GM12892 (cell line): ENCODE results near the gene MMP17. TPM values are rescaled to one million over a fixed set of nuclear protein-coding genes. Genes with fewer than 3 reads are reported as not detected.
A peak's percentile ranks its signal among the peaks of the same experiment; 100 is the strongest.

Source experiments
- DNase-seq: peaks from one replicate; pipeline ENCODE4 v3.0.0; 2011; ENCODE audit not compliant: insufficient read length
- FAIRE-seq: peaks from 2 replicates; lab custom pipeline; 2011; peaks lifted over from hg19 to GRCh38; lab: Jason Lieb, UNC
- POLR2A ChIP-seq: IDR thresholded peaks from 2 replicates; pipeline ENCODE4 v1.6.1; 2011; ENCODE audit warnings: low read depth, low read length, control low read depth
- POLR2AphosphoS5 ChIP-seq: IDR thresholded peaks from 2 replicates; pipeline ENCODE4 v1.6.1; 2011; ENCODE audit warnings: low read depth, low read length, control low read depth
- TAF1 ChIP-seq: IDR thresholded peaks from 2 replicates; pipeline ENCODE4 v1.6.1; 2011; ENCODE audit warnings: low read depth, mild to moderate bottlenecking, control low read depth, low read length, borderline replicate concordance
- polyA plus RNA-seq: library from polyadenylated mRNA; unstranded; fragments of >200 nt; gene quantifications from one replicate; pipeline ENCODE4 v1.2.1, GENCODE V29; 2012; ENCODE audit warnings: missing spikeins, inconsistent platforms; ENCODE audit not compliant: missing spikeins

MMP17 gene
- polyA plus RNA-seq: not detected

DNA sequence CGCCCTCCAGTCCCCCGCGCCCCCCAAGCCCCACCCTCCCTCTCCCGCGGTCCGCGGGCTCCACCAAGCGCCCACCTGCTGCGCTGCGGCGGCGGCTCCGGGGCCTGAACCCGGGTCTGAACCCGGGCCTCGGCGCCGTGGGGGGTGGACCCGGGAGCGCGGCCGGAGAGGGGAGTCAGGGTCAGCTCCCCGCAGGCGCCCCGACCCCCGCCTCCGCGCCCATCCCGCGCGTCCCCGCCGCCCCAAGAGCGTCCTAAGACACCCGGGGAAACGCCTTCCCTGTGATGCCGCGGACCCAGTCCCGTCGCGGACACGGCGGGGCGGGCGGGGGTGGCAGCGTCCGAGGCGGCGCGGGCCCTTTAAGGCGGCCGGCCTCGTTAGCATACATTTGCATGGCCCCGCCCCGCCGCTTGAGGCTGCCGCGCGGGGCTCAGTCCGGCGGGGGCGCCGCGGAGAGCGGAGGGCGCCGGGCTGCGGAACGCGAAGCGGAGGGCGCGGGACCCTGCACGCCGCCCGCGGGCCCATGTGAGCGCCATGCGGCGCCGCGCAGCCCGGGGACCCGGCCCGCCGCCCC is at the start of gene MMP17:
Gene MMP17 (plus strand): TSS at position 433 of the 574 bp plus-strand sequence. CDS start 102 bp downstream, at position 535.
- peak; percentile 54 for DNase-seq
- FAIRE-seq: no peak
- TF ChIP-seq POLR2AphosphoS5 (no peak), POLR2A (no peak), TAF1 (no peak)

DNA sequence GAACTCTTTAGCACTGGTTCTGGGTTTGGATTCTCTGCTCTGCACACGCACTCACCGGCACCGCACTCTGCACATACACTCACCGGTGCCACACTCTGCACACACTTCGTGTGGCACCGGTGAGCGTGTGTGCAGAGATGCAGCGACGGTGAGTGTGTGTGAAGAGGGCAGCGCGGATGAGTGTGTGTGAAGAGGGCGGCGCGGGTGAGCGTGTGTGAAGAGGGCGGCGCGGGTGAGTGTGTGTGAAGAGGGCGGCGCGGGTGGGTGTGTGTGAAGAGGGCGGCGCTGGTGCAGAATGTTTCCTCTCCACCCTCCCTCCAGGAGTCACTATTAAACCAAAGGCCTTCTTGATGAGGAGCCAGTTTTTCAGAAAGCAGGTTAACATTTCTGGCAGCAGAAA is 49.2 kb upstream of the MMP17 start:
- no peak for FAIRE-seq
- DNase-seq: no peak
- TF ChIP-seq TAF1 (no peak), POLR2AphosphoS5 (no peak), POLR2A (no peak)

DNA sequence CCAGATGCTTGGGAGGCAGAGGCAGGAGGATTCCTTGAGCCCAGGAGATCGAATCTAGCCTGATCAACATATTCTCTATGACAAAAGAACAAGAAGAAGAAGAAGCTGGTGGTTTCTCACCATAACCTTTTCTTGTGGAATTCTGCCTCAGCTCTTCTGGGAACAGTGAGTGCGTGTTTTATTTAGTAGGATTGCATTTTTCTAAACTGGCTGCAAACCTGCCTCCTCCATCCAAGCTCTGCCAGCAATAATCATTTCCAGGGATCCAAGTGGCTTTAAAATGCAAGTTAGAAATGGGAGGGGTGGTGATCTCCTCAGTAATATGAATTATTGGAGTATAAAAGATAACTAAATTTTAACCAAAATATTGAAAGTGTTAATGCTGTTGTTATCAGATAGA is 46.1 kb upstream of the MMP17 start:
- no peak for DNase-seq
- TF ChIP-seq POLR2A (no peak), TAF1 (no peak), POLR2AphosphoS5 (no peak)
- FAIRE-seq: no peak

DNA sequence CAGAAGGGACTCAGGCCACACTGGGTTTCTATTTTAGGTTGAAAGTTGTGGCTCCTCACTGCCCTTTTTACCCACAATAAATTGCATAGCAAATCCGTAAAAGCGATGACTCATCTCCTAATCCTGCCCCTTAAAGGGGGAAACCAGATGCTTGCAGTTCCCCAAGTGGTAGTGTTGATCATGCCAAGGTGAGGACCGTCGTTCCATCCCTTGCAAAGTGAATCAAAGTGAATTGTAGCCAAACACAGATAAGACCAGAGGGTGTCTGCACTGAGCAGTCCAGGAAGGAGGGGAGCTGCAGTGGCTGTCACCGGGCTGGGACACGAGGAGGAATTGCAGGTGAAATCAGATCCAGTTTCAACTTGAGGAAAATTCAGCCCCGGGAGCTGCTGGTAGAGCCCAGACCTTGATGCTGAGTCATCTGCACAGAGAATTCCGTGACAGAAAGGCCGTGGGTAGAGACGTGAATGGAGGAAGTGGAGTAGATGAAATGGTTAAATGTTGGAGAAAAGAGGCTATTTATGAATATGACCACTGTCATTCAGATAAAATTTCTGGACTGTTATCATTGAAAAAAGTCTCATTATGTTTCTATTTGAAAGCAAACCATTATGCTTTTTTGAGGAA is 44.2 kb upstream of the MMP17 start:
- FAIRE-seq: no peak
- TF ChIP-seq POLR2A (no peak), POLR2AphosphoS5 (no peak), TAF1 (no peak)
- DNase-seq: no peak

DNA sequence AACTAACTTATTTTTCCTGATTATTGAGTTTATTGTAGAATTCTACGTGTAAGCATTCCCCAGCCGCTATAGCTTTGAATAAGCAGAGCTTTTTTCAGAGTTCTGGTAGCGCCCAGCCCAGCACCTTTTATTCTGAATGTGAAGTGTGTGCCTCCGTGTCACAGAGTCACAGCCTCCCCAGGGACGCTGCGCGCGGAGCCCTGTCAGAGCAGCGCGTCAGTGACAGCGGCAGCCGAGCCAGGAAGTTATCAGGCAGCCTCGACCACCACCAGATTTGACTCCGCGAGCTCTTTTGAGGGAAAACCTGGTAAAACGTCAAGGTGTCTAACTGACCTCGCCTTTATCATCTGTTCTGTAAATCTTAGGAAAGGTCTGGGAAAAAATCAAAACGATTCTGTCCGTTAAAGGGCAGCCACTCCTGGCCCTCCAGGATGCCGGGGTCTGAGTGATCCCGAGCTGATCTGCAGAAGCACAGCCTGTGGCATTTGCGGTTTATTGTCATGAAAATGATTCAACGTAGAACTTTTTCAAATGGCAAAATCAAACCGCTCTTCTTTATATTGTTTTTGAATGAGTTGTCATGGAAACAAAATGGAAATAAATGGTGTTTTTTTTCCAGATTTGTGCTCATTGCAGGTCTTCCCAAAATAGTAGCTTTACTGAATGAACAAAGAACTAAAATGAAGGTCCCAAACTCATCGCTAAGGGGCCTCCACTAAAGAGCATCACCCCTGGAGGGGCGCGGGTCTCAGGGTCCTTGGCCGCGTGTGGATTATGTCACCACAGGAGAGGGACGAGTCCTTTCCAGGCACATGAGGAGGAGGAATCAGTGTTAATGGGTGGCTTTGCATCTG is 43.1 kb upstream of the MMP17 start:
- FAIRE-seq (no peak), DNase-seq (no peak)
- TF ChIP-seq TAF1 (no peak), POLR2AphosphoS5 (no peak), POLR2A (no peak)

DNA sequence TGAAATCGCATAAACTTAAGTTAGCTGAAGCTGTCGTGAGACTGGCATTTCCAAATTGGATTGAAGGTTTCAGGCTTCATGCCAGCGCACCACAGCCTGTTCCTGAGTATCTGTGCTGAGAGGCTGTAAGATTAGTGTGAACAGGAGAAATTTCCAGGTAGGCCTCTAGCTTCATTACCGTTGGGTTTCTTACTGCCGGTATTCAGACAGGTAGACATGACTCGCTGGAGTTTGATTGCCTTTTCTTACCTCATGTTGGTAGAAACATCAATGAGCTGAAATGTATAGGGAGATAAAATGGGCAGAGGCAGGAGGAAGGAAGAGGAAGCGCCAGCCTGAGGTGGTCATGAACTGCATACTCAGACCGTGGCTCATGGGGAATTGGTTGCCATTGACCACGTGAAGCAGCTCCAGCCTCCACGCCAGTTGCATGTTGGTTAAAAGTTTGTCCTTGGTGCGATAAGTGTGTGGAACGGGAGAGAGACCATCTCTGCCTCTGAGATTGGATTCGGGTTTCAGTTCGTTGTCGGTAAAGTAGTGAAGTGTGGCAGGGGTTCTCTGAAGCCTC is 42.3 kb upstream of the MMP17 start:
- TF ChIP-seq POLR2AphosphoS5 (no peak), TAF1 (no peak), POLR2A (no peak)
- FAIRE-seq (no peak), DNase-seq (no peak)

DNA sequence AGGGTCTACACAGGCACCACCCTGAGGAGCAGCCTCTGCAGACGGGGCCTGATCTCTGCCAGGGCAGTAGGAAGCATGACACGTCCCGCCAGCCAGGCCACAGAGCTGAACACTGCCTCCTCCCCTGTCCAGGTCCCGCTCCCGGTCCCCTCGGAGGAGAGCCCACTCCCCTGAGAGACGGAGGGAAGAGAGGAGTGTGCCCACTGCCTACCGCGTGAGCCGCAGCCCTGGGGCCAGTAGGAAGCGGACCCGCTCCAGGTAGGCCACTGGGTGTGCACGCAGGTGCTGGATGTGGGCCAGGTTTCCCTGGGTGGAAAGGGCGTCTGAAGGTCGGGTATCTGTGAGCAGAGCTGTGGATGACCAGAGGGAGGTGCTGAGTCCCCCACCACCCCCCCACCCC is 41.9 kb upstream of the MMP17 start:
- DNase-seq (no peak), FAIRE-seq (no peak)
- TF ChIP-seq POLR2AphosphoS5 (no peak), POLR2A (no peak), TAF1 (no peak)

DNA sequence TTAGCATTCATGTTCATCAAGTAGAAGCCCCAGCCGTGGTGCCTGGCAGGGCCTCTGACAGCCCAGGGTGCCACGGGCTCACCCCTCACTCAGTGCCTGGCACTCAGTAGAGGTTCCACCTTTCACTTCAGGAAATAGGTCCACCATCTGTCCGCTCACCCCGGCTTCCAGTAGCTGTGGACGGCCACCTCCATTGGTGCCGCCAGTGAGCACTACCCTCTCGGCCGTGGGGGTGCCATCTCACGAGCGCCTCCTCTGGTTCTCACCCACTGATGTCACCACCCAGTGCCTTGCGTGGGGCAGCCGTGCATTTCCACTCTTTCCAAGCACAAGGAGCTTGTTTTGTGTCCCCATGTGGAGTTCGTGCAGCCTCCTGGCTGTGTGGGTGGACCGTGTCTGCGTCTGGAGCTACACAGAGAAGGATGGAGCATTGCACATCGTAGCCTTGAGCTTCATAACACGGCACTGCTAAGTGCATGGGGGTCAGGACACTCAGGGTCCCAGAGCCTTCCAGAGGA is 41.0 kb upstream of the MMP17 start:
- TF ChIP-seq POLR2AphosphoS5 (no peak), POLR2A (no peak), TAF1 (no peak)
- FAIRE-seq: no peak
- no peak for DNase-seq

DNA sequence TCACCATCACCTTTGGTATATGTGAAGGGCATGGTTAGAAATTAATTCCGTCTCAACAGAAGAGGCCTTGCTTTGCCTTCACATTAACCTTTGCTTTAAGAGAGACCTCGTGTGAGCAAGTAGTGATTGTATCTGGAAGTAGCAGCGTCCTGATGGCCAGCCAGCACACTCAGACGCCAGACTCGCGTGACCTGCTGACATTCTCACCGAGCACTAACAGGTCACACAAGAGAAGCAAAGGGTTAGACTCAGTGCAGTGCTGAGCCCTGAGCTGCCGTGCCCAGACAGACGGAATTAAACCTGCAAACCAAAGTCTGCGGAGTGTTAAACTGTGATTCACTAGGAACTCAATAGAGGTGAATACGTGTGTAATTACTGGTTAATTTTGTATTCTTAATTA is 40.1 kb upstream of the MMP17 start:
- FAIRE-seq (no peak), DNase-seq (no peak)
- TF ChIP-seq POLR2A: no peak
- TF ChIP-seq POLR2AphosphoS5: no peak
- TF ChIP-seq TAF1: no peak

DNA sequence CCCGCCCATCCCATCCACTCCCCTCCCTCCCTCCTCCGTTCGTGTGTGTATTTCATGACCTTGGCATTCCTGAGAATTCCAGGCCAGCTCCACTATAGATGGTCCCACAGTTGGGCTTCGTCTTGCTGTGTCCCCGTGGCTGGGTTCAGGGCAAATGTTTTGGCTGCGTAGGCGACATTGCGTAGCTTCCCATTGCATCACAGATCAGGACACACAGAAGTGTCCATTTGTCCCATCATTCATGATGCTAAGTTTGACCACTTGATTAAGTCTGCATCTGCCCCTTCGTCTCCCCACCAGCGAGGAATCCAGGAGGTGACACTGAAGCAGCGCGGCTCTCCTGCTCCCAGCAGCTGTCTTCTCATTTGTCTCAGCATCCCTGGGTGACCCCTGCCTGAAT is 38.6 kb upstream of the MMP17 start:
- FAIRE-seq (no peak), DNase-seq (no peak)
- TF ChIP-seq POLR2A: no peak
- TF ChIP-seq TAF1: no peak
- no peak for TF ChIP-seq POLR2AphosphoS5

DNA sequence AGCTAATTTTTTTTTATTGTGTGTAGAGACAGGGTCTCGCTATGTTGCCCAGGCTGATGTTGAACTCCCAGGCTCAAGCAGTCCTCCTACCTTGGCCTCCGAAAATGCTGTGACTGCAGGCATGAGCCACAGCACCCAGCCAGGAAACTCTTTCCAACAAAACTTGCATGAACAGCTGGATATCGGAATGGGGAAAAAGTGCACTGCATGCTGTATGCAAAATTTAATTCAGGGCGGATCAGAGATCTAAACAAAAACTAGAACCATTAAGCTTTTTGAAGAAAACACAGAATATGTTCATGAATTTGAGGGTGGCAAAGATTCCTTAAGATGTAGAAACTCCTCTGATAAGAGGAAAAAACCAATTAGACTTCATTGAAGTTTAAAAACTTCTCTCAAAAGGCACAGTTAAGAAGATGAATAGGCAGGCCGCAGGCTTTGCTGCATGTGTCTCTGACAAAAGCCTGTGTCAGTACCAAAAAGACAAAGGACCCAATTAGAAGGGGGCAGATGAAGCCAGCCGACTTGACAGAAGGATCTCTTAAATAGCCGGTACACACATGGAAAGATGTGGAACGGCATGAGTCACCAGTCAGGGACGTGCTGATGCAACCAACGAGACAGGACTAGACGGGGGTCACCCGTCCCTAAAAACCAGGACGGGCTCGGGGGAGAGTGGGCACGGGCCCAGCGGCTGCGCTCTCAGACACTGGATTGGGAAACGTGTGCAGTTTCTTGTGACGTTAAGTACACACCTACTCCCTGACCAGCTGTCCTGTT is 34.8 kb upstream of the MMP17 start:
- DNase-seq: no peak
- no peak for FAIRE-seq
- TF ChIP-seq POLR2A: no peak
- no peak for TF ChIP-seq POLR2AphosphoS5
- no peak for TF ChIP-seq TAF1

DNA sequence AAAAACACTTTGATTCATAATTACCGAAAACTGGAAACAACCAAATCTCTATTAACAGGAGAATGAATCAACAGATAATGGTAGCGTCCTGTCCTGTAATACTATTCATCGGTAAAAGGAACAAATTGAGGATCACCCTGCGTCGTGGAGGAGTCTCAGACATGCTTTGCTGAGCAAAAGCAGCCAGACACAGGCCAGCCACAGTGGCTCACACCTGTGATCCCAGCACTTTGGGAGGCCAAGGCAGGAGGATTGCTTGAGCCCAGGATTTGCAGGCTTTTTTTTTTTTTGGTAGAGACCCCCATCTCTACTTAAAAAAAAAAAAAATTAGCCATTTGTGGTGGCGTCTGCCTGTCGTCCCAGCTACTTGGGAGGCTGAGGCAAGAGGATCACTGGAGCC is 34.1 kb upstream of the MMP17 start:
- TF ChIP-seq TAF1 (no peak), POLR2A (no peak), POLR2AphosphoS5 (no peak)
- FAIRE-seq: no peak
- DNase-seq: no peak
